Measurements from ENCODE around the gene CDON. TPM values are rescaled to one million over a fixed set of nuclear protein-coding genes. Genes with fewer than 3 reads are reported as not detected.
A peak's percentile ranks its signal among the peaks of the same experiment; 100 is the strongest.

Gene CDON
- polyA plus RNA-seq (2013): 41.5 and 45.5 TPM in 2 replicates

GRCh38 chr11:126062679-126063506 is at the start of gene CDON:
TSS of gene CDON (minus strand) at chr11:126062866. CDS start at chr11:126023476, 39,390 bp downstream.
- peak within 1 kb of the TSS; percentile 93 for H3K27ac ChIP-seq (ENCODE audit: low read depth, low read length)
- H4K8ac ChIP-seq (ENCODE audit: low read depth, low read length): peak within 1 kb of the TSS; percentile 97
- H4K12ac ChIP-seq (ENCODE audit: low read depth, low read length): peak within 1 kb of the TSS; percentile 93
- peak within 1 kb of the TSS; percentile 98 for H3K14ac ChIP-seq (ENCODE audit: low read length)
- peaks cover 9% of the 10 kb centered on the region for H3K79me1 ChIP-seq (ENCODE audit: low read length)
- H2BK120ac ChIP-seq (ENCODE audit: insufficient read depth, low read length, poor library complexity): peak within 1 kb of the TSS; percentile 100
- H3K9me3 ChIP-seq (ENCODE audit: insufficient read depth, low read depth, low read length): no peaks in the 10 kb centered on the region
- H3K4me2 ChIP-seq (ENCODE audit: low read length): peak within 1 kb of the TSS; percentile 85
- H3K79me2 ChIP-seq (ENCODE audit: control insufficient read depth, insufficient read depth, low read length, poor library complexity): peaks cover 8% of the 10 kb centered on the region
- H3K27me3 ChIP-seq (ENCODE audit: insufficient read depth, low read length): no peaks in the 10 kb centered on the region
- H4K91ac ChIP-seq (ENCODE audit: low read depth, low read length): peak within 1 kb of the TSS; percentile 99
- peak; percentile 89 to 91 for DNase-seq
- peak within 1 kb of the TSS; percentile 98 for H3K9ac ChIP-seq (ENCODE audit: low read length)
- H3K36me3 ChIP-seq (ENCODE audit: control insufficient read depth in 1 of 2, insufficient read depth in 2 of 2, low read length in 2 of 2): no peaks in the 10 kb centered on the region
- H2AK5ac ChIP-seq (ENCODE audit: low read length): peak within 1 kb of the TSS; percentile 76
- H3K23ac ChIP-seq (ENCODE audit: low read length): no peak within 1 kb of the TSS
- H3K4ac ChIP-seq (ENCODE audit: low read depth, low read length): peak within 1 kb of the TSS; percentile 99
- H2BK5ac ChIP-seq (ENCODE audit: low read depth, low read length, poor library complexity): peak within 1 kb of the TSS; percentile 100
- H2AFZ ChIP-seq (ENCODE audit: insufficient read depth, low read length, poor library complexity): peak within 1 kb of the TSS; percentile 94
- WGBS (ENCODE audit: extremely low coverage, insufficient coverage, insufficient read length): no CpG with 5 or more reads among the region's 82 CpGs
- H3K4me3 ChIP-seq (ENCODE audit: low read depth, low read length): peak within 1 kb of the TSS; percentile 96
- H3K18ac ChIP-seq (ENCODE audit: low read length): peak within 1 kb of the TSS; percentile 99
- H3K4me1 ChIP-seq (ENCODE audit: control insufficient read depth in 1 of 2, insufficient read depth in 2 of 2, low read length in 2 of 2): peaks cover 0 to 4% of the 10 kb centered on the region in 2 experiments
- peak within 1 kb of the TSS; percentile 97 for H2BK12ac ChIP-seq (ENCODE audit: low read length)

- Histone ChIP-seq H3K9ac (ENCODE audit: low read length) (no peak overlapping the region), H3K27ac (ENCODE audit: low read depth, low read length) (peak overlapping the region; percentile 29), H3K14ac (ENCODE audit: low read length) (peak overlapping the region; percentile 79), H3K36me3 (ENCODE audit: control insufficient read depth in 1 of 2, insufficient read depth in 2 of 2, low read length in 2 of 2) (no peaks in the 10 kb centered on the region), H3K4ac (ENCODE audit: low read depth, low read length) (peak overlapping the region; percentile 1), H3K79me2 (ENCODE audit: control insufficient read depth, insufficient read depth, low read length, poor library complexity) (no peaks in the 10 kb centered on the region), H2AK5ac (ENCODE audit: low read length) (peak overlapping the region; percentile 38), H3K18ac (ENCODE audit: low read length) (no peak overlapping the region), H4K12ac (ENCODE audit: low read depth, low read length) (no peak overlapping the region), H4K91ac (ENCODE audit: low read depth, low read length) (peak overlapping the region; percentile 80), H2BK12ac (ENCODE audit: low read length) (peak overlapping the region; percentile 26), H3K4me3 (ENCODE audit: low read depth, low read length) (no peak overlapping the region), H3K4me2 (ENCODE audit: low read length) (no peak overlapping the region), H3K4me1 (ENCODE audit: control insufficient read depth in 1 of 2, insufficient read depth in 2 of 2, low read length in 2 of 2) (peaks cover 41 to 61% of the 10 kb centered on the region in 2 experiments), H2AFZ (ENCODE audit: insufficient read depth, low read length, poor library complexity) (no peak overlapping the region), H2BK5ac (ENCODE audit: low read depth, low read length, poor library complexity) (peak overlapping the region; percentile 27), H4K8ac (ENCODE audit: low read depth, low read length) (peak overlapping the region; percentile 37), H3K23ac (ENCODE audit: low read length) (no peak overlapping the region), H3K79me1 (ENCODE audit: low read length) (peaks cover 19% of the 10 kb centered on the region), H2BK120ac (ENCODE audit: insufficient read depth, low read length, poor library complexity) (peak overlapping the region; percentile 40), H3K27me3 (ENCODE audit: insufficient read depth, low read length) (no peaks in the 10 kb centered on the region), H3K9me3 (ENCODE audit: insufficient read depth, low read depth, low read length) (peaks cover 3% of the 10 kb centered on the region)
- WGBS (ENCODE audit: extremely low coverage, insufficient coverage, insufficient read length): no CpG with 5 or more reads among the region's 8 CpGs
- DNase-seq: no peak
Measured at GRCh38 chr11:126111458-126112116, 48.9 kb upstream of the CDON start.

- H3K79me2 ChIP-seq (ENCODE audit: control insufficient read depth, insufficient read depth, low read length, poor library complexity): no peaks in the 10 kb centered on the region
- no CpG with 5 or more reads among the region's 10 CpGs for WGBS (ENCODE audit: extremely low coverage, insufficient coverage, insufficient read length)
Measured at GRCh38 chr11:126109941-126110731, 47.5 kb upstream of the CDON start.

More at GRCh38 chr11:126109941-126110731, 47.5 kb upstream of the CDON start:
- H3K18ac ChIP-seq (ENCODE audit: low read length): peak overlapping the region; percentile 24
- no peak overlapping the region for H3K4me3 ChIP-seq (ENCODE audit: low read depth, low read length)
- peak overlapping the region; percentile 27 for H2BK5ac ChIP-seq (ENCODE audit: low read depth, low read length, poor library complexity)
- H4K91ac ChIP-seq (ENCODE audit: low read depth, low read length): peak overlapping the region; percentile 80
- H2AFZ ChIP-seq (ENCODE audit: insufficient read depth, low read length, poor library complexity): no peak overlapping the region
- no peak for DNase-seq
- no peak overlapping the region for H3K4me2 ChIP-seq (ENCODE audit: low read length)
- H3K27me3 ChIP-seq (ENCODE audit: insufficient read depth, low read length): no peaks in the 10 kb centered on the region
- no peak overlapping the region for H3K27ac ChIP-seq (ENCODE audit: low read depth, low read length)
- H3K23ac ChIP-seq (ENCODE audit: low read length): no peak overlapping the region
- no peak overlapping the region for H3K9ac ChIP-seq (ENCODE audit: low read length)
- H4K8ac ChIP-seq (ENCODE audit: low read depth, low read length): no peak overlapping the region
- H3K79me1 ChIP-seq (ENCODE audit: low read length): peaks cover 14% of the 10 kb centered on the region
- H3K4me1 ChIP-seq (ENCODE audit: control insufficient read depth in 1 of 2, insufficient read depth in 2 of 2, low read length in 2 of 2): peaks cover 37 to 58% of the 10 kb centered on the region in 2 experiments
- no peak overlapping the region for H4K12ac ChIP-seq (ENCODE audit: low read depth, low read length)
- no peaks in the 10 kb centered on the region for H3K36me3 ChIP-seq (ENCODE audit: control insufficient read depth in 1 of 2, insufficient read depth in 2 of 2, low read length in 2 of 2)
- H3K14ac ChIP-seq (ENCODE audit: low read length): peak overlapping the region; percentile 38
- no peak overlapping the region for H3K4ac ChIP-seq (ENCODE audit: low read depth, low read length)
- peak overlapping the region; percentile 76 for H2AK5ac ChIP-seq (ENCODE audit: low read length)
- peaks cover 3% of the 10 kb centered on the region for H3K9me3 ChIP-seq (ENCODE audit: insufficient read depth, low read depth, low read length)
- H2BK12ac ChIP-seq (ENCODE audit: low read length): peak overlapping the region; percentile 51
- peak overlapping the region; percentile 93 for H2BK120ac ChIP-seq (ENCODE audit: insufficient read depth, low read length, poor library complexity)
